HG03060 (cell line): ENCODE data around the gene DEPP1.

Experiments used
- ATAC-seq: cut with Tn5 transposase; IDR thresholded peaks from one replicate; pipeline ENCODE4 v1.9.1; 2021; ENCODE audit warnings: low read depth, moderate number of reproducible peaks; ENCODE audit not compliant: unreplicated experiment

DEPP1 gene

GRCh38 chr10:44956226-44956625 lies 22.4 kb downstream of the DEPP1 start:
- ATAC-seq = no peak

- no peak for ATAC-seq
Measured at GRCh38 chr10:44955413-44956070, 23.1 kb downstream of the DEPP1 start.

- no peak for ATAC-seq
Measured at GRCh38 chr10:44954962-44955361, 23.6 kb downstream of the DEPP1 start.

- no peak for ATAC-seq
Measured at GRCh38 chr10:44954042-44954441, 24.6 kb downstream of the DEPP1 start.

GRCh38 chr10:44952779-44953231 lies 25.8 kb downstream of the DEPP1 start:
- ATAC-seq = no peak

GRCh38 chr10:44951576-44952226 lies 26.9 kb downstream of the DEPP1 start:
- ATAC-seq = no peak

- ATAC-seq = no peak
Measured at GRCh38 chr10:44950326-44951225, 28.0 kb downstream of the DEPP1 start.

- ATAC-seq = no peak
Measured at GRCh38 chr10:44949915-44950314, 28.7 kb downstream of the DEPP1 start.

- no peak for ATAC-seq
Measured at GRCh38 chr10:44949127-44949802, 29.3 kb downstream of the DEPP1 start.

- ATAC-seq = no peak
Measured at GRCh38 chr10:44948642-44949041, 30.0 kb downstream of the DEPP1 start.

- no peak for ATAC-seq
Measured at GRCh38 chr10:44947371-44948152, 31.0 kb downstream of the DEPP1 start.

GRCh38 chr10:44946205-44946604 lies 32.4 kb downstream of the DEPP1 start:
- ATAC-seq = peak; percentile 61

GRCh38 chr10:44944354-44944753 lies 34.3 kb downstream of the DEPP1 start:
- no peak for ATAC-seq

GRCh38 chr10:44939691-44940401 lies 38.8 kb downstream of the DEPP1 start:
- no peak for ATAC-seq

- ATAC-seq = no peak
Measured at GRCh38 chr10:44938956-44939355, 39.7 kb downstream of the DEPP1 start.

- ATAC-seq = no peak
Measured at GRCh38 chr10:44937196-44938005, 41.2 kb downstream of the DEPP1 start.

GRCh38 chr10:44936314-44936975 lies 42.2 kb downstream of the DEPP1 start:
- ATAC-seq = no peak

GRCh38 chr10:44935966-44936295 lies 42.7 kb downstream of the DEPP1 start:
- ATAC-seq = no peak
